ENCODE data around the gene ENAM.

DNA sequence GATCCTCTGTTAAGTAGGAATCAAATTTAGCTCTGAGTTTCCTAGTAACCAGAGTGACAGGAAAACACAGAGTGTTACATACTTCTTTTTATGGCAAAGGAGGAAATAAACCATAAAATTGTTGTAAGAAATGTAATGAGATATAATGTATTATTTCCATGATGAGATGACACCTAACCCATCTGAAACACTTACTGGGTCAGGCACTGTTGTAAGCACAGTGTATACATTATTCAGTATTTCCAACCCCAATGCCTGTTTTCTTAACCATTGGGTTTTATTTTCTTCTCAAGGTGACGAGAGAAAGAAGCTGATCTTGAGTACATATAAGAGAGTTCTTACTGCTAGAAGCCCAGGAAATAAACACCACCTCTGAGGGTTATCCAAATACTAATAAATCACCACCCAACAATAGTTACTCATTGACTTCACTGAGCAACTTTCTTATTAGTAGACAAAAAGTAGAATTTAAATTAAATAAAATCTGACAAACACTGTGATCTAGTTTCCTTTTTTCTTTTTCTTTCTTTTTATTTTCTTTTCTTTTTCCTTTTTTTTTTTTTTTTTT lies 4.2 kb upstream of the ENAM start:
- TF ChIP-seq, protein P1, sequence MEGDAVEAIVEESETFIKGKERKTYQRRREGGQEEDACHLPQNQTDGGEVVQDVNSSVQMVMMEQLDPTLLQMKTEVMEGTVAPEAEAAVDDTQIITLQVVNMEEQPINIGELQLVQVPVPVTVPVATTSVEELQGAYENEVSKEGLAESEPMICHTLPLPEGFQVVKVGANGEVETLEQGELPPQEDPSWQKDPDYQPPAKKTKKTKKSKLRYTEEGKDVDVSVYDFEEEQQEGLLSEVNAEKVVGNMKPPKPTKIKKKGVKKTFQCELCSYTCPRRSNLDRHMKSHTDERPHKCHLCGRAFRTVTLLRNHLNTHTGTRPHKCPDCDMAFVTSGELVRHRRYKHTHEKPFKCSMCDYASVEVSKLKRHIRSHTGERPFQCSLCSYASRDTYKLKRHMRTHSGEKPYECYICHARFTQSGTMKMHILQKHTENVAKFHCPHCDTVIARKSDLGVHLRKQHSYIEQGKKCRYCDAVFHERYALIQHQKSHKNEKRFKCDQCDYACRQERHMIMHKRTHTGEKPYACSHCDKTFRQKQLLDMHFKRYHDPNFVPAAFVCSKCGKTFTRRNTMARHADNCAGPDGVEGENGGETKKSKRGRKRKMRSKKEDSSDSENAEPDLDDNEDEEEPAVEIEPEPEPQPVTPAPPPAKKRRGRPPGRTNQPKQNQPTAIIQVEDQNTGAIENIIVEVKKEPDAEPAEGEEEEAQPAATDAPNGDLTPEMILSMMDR (CRISPR knock-in tag; IDR thresholded peaks at IDR 0.05) = no peak
- TF ChIP-seq EED (CRISPR knock-in tag; IDR thresholded peaks at IDR 0.05) = no peak
- TF ChIP-seq ZNF331 (CRISPR knock-in tag; IDR thresholded peaks at IDR 0.05) = no peak
- TF ChIP-seq LCORL (IDR thresholded peaks at IDR 0.05) = no peak
- TF ChIP-seq LCORL (CRISPR knock-in tag; IDR thresholded peaks at IDR 0.05) = no peak
- TF ChIP-seq TFAP4 (IDR thresholded peaks at IDR 0.05; ENCODE audit: borderline replicate concordance, low read depth) = no peak
- TF ChIP-seq ADNP (CRISPR knock-in tag; IDR thresholded peaks at IDR 0.05) = no peak
- TF ChIP-seq, protein P2, sequence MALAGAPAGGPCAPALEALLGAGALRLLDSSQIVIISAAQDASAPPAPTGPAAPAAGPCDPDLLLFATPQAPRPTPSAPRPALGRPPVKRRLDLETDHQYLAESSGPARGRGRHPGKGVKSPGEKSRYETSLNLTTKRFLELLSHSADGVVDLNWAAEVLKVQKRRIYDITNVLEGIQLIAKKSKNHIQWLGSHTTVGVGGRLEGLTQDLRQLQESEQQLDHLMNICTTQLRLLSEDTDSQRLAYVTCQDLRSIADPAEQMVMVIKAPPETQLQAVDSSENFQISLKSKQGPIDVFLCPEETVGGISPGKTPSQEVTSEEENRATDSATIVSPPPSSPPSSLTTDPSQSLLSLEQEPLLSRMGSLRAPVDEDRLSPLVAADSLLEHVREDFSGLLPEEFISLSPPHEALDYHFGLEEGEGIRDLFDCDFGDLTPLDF (CRISPR knock-in tag; IDR thresholded peaks at IDR 0.05) = no peak
- no peak for TF ChIP-seq BRD4 (CRISPR knock-in tag; IDR thresholded peaks at IDR 0.05)
- TF ChIP-seq FOXP1 (IDR thresholded peaks at IDR 0.05) = no peak
- no peak for TF ChIP-seq FOXP1 (CRISPR knock-in tag; IDR thresholded peaks at IDR 0.05)
- no peak for TF ChIP-seq RAD21 (CRISPR knock-in tag; IDR thresholded peaks at IDR 0.05)
- TF ChIP-seq, protein P3, sequence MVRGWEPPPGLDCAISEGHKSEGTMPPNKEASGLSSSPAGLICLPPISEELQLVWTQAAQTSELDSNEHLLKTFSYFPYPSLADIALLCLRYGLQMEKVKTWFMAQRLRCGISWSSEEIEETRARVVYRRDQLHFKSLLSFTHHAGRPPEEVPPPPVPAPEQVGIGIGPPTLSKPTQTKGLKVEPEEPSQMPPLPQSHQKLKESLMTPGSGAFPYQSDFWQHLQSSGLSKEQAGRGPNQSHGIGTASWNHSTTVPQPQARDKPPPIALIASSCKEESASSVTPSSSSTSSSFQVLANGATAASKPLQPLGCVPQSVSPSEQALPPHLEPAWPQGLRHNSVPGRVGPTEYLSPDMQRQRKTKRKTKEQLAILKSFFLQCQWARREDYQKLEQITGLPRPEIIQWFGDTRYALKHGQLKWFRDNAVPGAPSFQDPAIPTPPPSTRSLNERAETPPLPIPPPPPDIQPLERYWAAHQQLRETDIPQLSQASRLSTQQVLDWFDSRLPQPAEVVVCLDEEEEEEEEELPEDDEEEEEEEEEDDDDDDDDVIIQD (CRISPR knock-in tag; IDR thresholded peaks at IDR 0.05; ENCODE audit: low read depth) = no peak
- TF ChIP-seq ZNF670 (CRISPR knock-in tag; IDR thresholded peaks at IDR 0.05; ENCODE audit: borderline replicate concordance) = no peak
